Measurements from ENCODE around the gene F10. TPM values are rescaled to one million over a fixed set of nuclear protein-coding genes. Genes with fewer than 3 reads are reported as not detected.

The F10 gene
- total and polyA plus RNA-seq, 2 of the 13 experiments (the other 11 are each of a cell fraction or from before 2014, with no cell fraction given) = 58.4 to 237 TPM

GRCh38 chr13:113120300-113121182 is 2.1 kb upstream of the F10 start (continued):
- TF ChIP-seq, protein P1, sequence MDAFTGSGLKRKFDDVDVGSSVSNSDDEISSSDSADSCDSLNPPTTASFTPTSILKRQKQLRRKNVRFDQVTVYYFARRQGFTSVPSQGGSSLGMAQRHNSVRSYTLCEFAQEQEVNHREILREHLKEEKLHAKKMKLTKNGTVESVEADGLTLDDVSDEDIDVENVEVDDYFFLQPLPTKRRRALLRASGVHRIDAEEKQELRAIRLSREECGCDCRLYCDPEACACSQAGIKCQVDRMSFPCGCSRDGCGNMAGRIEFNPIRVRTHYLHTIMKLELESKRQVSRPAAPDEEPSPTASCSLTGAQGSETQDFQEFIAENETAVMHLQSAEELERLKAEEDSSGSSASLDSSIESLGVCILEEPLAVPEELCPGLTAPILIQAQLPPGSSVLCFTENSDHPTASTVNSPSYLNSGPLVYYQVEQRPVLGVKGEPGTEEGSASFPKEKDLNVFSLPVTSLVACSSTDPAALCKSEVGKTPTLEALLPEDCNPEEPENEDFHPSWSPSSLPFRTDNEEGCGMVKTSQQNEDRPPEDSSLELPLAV (CRISPR knock-in tag; conservative IDR thresholded peaks at IDR 0.05; ENCODE audit: low read depth) = no peak
- TF ChIP-seq GATA4 (IDR thresholded peaks at IDR 0.05; ENCODE audit: borderline replicate concordance, low read depth) = no peak
- TF ChIP-seq ZFP82 (CRISPR knock-in tag; IDR thresholded peaks at IDR 0.05; ENCODE audit: borderline replicate concordance) = no peak
- no peak for TF ChIP-seq FOXA1 (IDR thresholded peaks at IDR 0.05)
- no peak for TF ChIP-seq FOXA1 (CRISPR knock-in tag; IDR thresholded peaks at IDR 0.05)
- TF ChIP-seq MXD1 (CRISPR knock-in tag; IDR thresholded peaks at IDR 0.05) = no peak

GRCh38 chr13:113121183-113121927 is 1.2 kb upstream of the F10 start:
- Histone ChIP-seq H3K9ac (ENCODE audit: insufficient read depth, low read depth, low read length) (no peak overlapping the region), H3K4me2 (ENCODE audit: low read depth, low read length) (no peak overlapping the region), H3K27me3 (ENCODE audit: control insufficient read depth in 1 of 2, insufficient read depth in 2 of 2, low read length in 2 of 2) (no peaks in the 10 kb centered on the region; a peak in 1 of 5 replicates), H4K20me1 (ENCODE audit: insufficient read depth, low read length) (peaks cover 4% of the 10 kb centered on the region; the same call in 1 of the 2 replicates), H3K27ac (ENCODE audit: extremely low read length, insufficient read depth, low read length) (no peak overlapping the region), H3K9me3 (ENCODE audit: low read length) (no peaks in the 10 kb centered on the region), H3K79me2 (ENCODE audit: insufficient read depth, low read length) (peaks cover 28% of the 10 kb centered on the region), H3K4me1 (ENCODE audit: insufficient read depth, low read length) (peaks cover 34% of the 10 kb centered on the region), H3K4me3 (replicated peaks in 1 of 3; ENCODE audit: insufficient read depth in 1 of 3, low read depth in 2 of 3, low read length in 3 of 3) (no peak overlapping the region), H2AFZ (ENCODE audit: low read length) (no peak overlapping the region), H3K36me3 (replicated peaks in 1 of 2; ENCODE audit: control insufficient read depth in 1 of 2, insufficient read depth in 2 of 2, low read length in 2 of 2) (peaks cover 0 to 1% of the 10 kb centered on the region in 2 experiments; a peak in 2 of 5 replicates)
- intact Hi-C loops (cut with micrococcal nuclease; ENCODE audit: unreplicated experiment) = loop anchor here (5.0 kb wide), 2 partner anchors 61 to 179 kb away; no protein-coding TSS in a partner anchor
- ATAC-seq (no peak), DNase-seq (ENCODE audit: low spot score) (no peak), FAIRE-seq (no peak)
- 96% methylated on average over 15 of the region's 24 CpGs for WGBS (ENCODE audit: low lambda C conversion rate)
- POLR2A ChIA-PET = interaction anchor here (0.6 to 3.2 kb wide), 2 partner anchors 18 to 154 kb away, joined by 4 to 71 read pairs; partner anchors contain the start of gene F7
- BruUV-seq (replicated peaks) = no TSS peak
- CTCF ChIA-PET (ENCODE audit: low intra/inter-chr PET ratio, low total read pairs) = no interaction called here
- in situ Hi-C loops (cut with HindIII; ENCODE audit: extremely low pct_ligation_motif_present, low pct_unique_long_range_greater_than_20kb) = loop anchor here (5.0 kb wide), 1 partner anchor 84 kb away; no protein-coding TSS in a partner anchor
- TF ChIP-seq ZNF318 (CRISPR knock-in tag; IDR thresholded peaks at IDR 0.05) (0 out of 2 replicates have a peak, but pooled peaks have one; percentile 33), SRY (CRISPR knock-in tag; IDR thresholded peaks at IDR 0.05) (0 out of 2 replicates have a peak, but pooled peaks have one; percentile 63)
